B cell (primary cell): ENCODE data around the gene AUTS2. TPM values are rescaled to one million over a fixed set of nuclear protein-coding genes. Genes with fewer than 3 reads are reported as not detected.

Experiments used
- ATAC-seq: fragments of 200-7000 bp; cut with Tn5 transposase; one replicate; pipeline ENCODE4 v1.10.0; 2021; ENCODE audit warnings: low read depth, mild to moderate bottlenecking, moderate number of reproducible peaks, moderate library complexity
- CTCF ChIA-PET: fragments of 350-600 bp; sonication (Branson Sonifier 250); formaldehyde crosslinking; loops from one replicate; lab custom pipeline; 2021; ENCODE audit warnings: antibody characterized with exemption, inconsistent platforms; lab: Charles Lee
- POLR2A ChIA-PET: fragments of 350-600 bp; sonication (Branson Sonifier 250); formaldehyde crosslinking; loops from one replicate; lab custom pipeline; 2021; ENCODE audit warnings: antibody characterized with exemption; lab: Charles Lee
- DNase-seq: peaks from one replicate; pipeline ENCODE4 v3.0.0; 2013
- H2AFZ ChIP-seq: 2 replicates; pipeline ENCODE4 v1.6.1; 2012; ENCODE audit warnings: mild to moderate bottlenecking, low read depth, low read length; ENCODE audit not compliant: insufficient read depth, poor library complexity, severe bottlenecking
- H3K27ac ChIP-seq, 2 donors: 1 replicate in 1 of 2; 2 replicates in 1 of 2; pipeline ENCODE4 v1.5.1; 2012 to 2013; ENCODE audit warnings: low read length in 2 of 2, mild to moderate bottlenecking in 2 of 2, moderate library complexity in 1 of 2
- H3K27me3 ChIP-seq, 4 experiments: fragments of 200-600 bp in 1 of 4; sonication (generic) in 1 of 4; replicated peaks in 1 of 4; 1 replicate in 2 of 4; 2 replicates in 2 of 4; pipeline versions ENCODE4 v1.6.1 to v1.7.0; 2013 to 2016; ENCODE audit warnings: low read length in 3 of 4, mild to moderate bottlenecking in 2 of 4, mixed read lengths in 1 of 4, moderate library complexity in 1 of 4; ENCODE audit not compliant: insufficient read depth in 4 of 4, control insufficient read depth in 3 of 4; ENCODE audit errors: control extremely low read depth in 1 of 4
- H3K36me3 ChIP-seq, 2 experiments: replicated peaks in 1 of 2; 1 replicate in 1 of 2; 2 replicates in 1 of 2; pipeline versions ENCODE4 v1.6.1 to v1.7.1; 2013; ENCODE audit warnings: low read length in 1 of 2; ENCODE audit not compliant: insufficient read depth in 2 of 2, control insufficient read depth in 1 of 2; ENCODE audit errors: control extremely low read depth in 1 of 2, extremely low read depth in 1 of 2
- H3K4me1 ChIP-seq, 2 donors: fragments of 200-600 bp in 1 of 2; sonication (generic) in 1 of 2; 1 replicate in 1 of 2; 2 replicates in 1 of 2; pipeline versions ENCODE4 v1.5.1 to v1.6.1; 2013 to 2017; ENCODE audit warnings: low read length in 2 of 2; ENCODE audit not compliant: control insufficient read depth in 2 of 2, insufficient read depth in 2 of 2
- H3K4me2 ChIP-seq: replicated peaks from 2 replicates; pipeline ENCODE3; 2012; ENCODE audit warnings: mild to moderate bottlenecking, low read depth, low read length; ENCODE audit not compliant: poor library complexity, severe bottlenecking
- H3K4me3 ChIP-seq, 5 experiments: fragments of 200-600 bp in 1 of 5; sonication (generic) in 1 of 5; 1 replicate in 3 of 5; 2 replicates in 2 of 5; pipeline versions ENCODE4 v1.5.1 to v1.7.0; 2011 to 2016; ENCODE audit warnings: low read length in 4 of 5, mild to moderate bottlenecking in 4 of 5, low read depth in 2 of 5, control low read depth in 1 of 5, moderate library complexity in 1 of 5; ENCODE audit not compliant: insufficient read depth in 1 of 5; ENCODE audit errors: control extremely low read depth in 1 of 5, extremely low read depth in 1 of 5
- H3K79me2 ChIP-seq: fragments of 200-600 bp; sonication (generic); one replicate; pipeline ENCODE4 v1.6.0; 2016; ENCODE audit warnings: low read length; ENCODE audit not compliant: control insufficient read depth, insufficient read depth
- H3K9ac ChIP-seq: fragments of 200-600 bp; sonication (generic); 2 replicates; pipeline ENCODE4 v1.6.1; 2017; ENCODE audit warnings: mild to moderate bottlenecking, low read length, moderate library complexity
- H3K9me3 ChIP-seq, 3 donors: one replicate each; pipeline versions ENCODE4 v1.6.1 to v1.7.1; 2013; ENCODE audit warnings: low read length in 2 of 3; ENCODE audit not compliant: control insufficient read depth in 2 of 3, insufficient read depth in 1 of 3; ENCODE audit errors: control extremely low read depth in 1 of 3
- H4K20me1 ChIP-seq: 2 replicates; pipeline ENCODE4 v1.6.0; 2012; ENCODE audit warnings: mild to moderate bottlenecking, low read length; ENCODE audit not compliant: insufficient read depth, control insufficient read depth, poor library complexity, severe bottlenecking
- H3K27ac Mint-ChIP-seq: one replicate; pipeline ENCODE4 v1.8.0; 2021; ENCODE audit warnings: mixed read lengths
- H3K27me3 Mint-ChIP-seq: one replicate; pipeline ENCODE4 v1.8.0; 2021; ENCODE audit warnings: mixed read lengths
- H3K4me1 Mint-ChIP-seq: one replicate; pipeline ENCODE4 v1.8.0; 2021; ENCODE audit warnings: mixed read lengths
- H3K4me3 Mint-ChIP-seq: one replicate; pipeline ENCODE4 v1.8.0; 2021; ENCODE audit warnings: mixed read lengths
- H3K9me3 Mint-ChIP-seq: one replicate; pipeline ENCODE4 v1.8.0; 2022; ENCODE audit warnings: mixed read lengths; ENCODE audit not compliant: insufficient read depth
- CTCF ChIP-seq: fragments of 200-600 bp; IDR thresholded peaks from one replicate; pipeline ENCODE4 v1.8.0; 2022; ENCODE audit warnings: antibody characterized with exemption, mild to moderate bottlenecking
- EZH2 ChIP-seq: IDR thresholded peaks from 2 replicates; pipeline ENCODE4 v1.6.1; 2012; ENCODE audit warnings: borderline replicate concordance, low read depth, mild to moderate bottlenecking, moderate library complexity, low read length; ENCODE audit not compliant: insufficient read depth, poor library complexity, severe bottlenecking
- WGBS: methylation state at CpG from one replicate; pipeline ENCODE4 v1.1.5; 2013; ENCODE audit warnings: missing lambda C conversion rate; ENCODE audit not compliant: insufficient coverage; 5-methylcytosine and 5-hydroxymethylcytosine counted together
- intact Hi-C: fragments of 100-400 bp; cut with micrococcal nuclease; formaldehyde crosslinking; loops from one replicate; pipeline ENCODE4 v1.10.0; 2022
- polyA plus RNA-seq: library from polyadenylated mRNA; depleted of rRNA; stranded (reverse); fragments of >200 nt; gene quantifications from 2 replicates; pipeline ENCODE4 v1.2.3, GENCODE V29; 2012
- total RNA-seq, 2 donors: library from RNA; stranded (reverse); fragments of 120-200 nt in 1 of 2; gene quantifications; 1 replicate in 1 of 2; 2 replicates in 1 of 2; pipeline versions ENCODE4 v1.2.3 to v1.2.4, GENCODE V29; 2013 to 2022

AUTS2 gene
- total and polyA plus RNA-seq, 2 donors (not counting 1 experiment from before 2014, with no cell fraction given) = 22.3 to 35.0 TPM

- no peak for DNase-seq
- Mint-ChIP-seq H3K4me3 (no peak overlapping the region), H3K9me3 (no peaks in the 10 kb centered on the region), H3K27ac (no peak overlapping the region), H3K4me1 (peaks cover 4% of the 10 kb centered on the region), H3K27me3 (no peaks in the 10 kb centered on the region)
- no peaks in the 10 kb centered on the region for H3K27me3 ChIP-seq
- no peaks in the 10 kb centered on the region for H3K9me3 ChIP-seq
- no peak for TF ChIP-seq CTCF
- no peak for TF ChIP-seq EZH2
- H3K79me2 ChIP-seq = no peaks in the 10 kb centered on the region
- ChIA-PET CTCF (no interaction called here), POLR2A (no interaction called here)
- H3K4me3 ChIP-seq = no peak overlapping the region
- H4K20me1 ChIP-seq = no peaks in the 10 kb centered on the region
- no peak overlapping the region for H3K4me2 ChIP-seq
- intact Hi-C loops = no loop called here
- WGBS = 100% methylated on average over 1 of the region's 2 CpGs
- H3K36me3 ChIP-seq = no peaks in the 10 kb centered on the region
- no peak overlapping the region for H3K27ac ChIP-seq
- H2AFZ ChIP-seq = no peak overlapping the region
- H3K4me1 ChIP-seq = peaks cover 4 to 6% of the 10 kb centered on the region in 2 donors
- no peak overlapping the region for H3K9ac ChIP-seq
- ATAC-seq = no peak
Observed at GRCh38 chr7:70243443-70243842, 645.2 kb downstream of the AUTS2 start.

GRCh38 chr7:70257921-70258320 is 659.6 kb downstream of the AUTS2 start:
- no peak overlapping the region for H3K4me2 ChIP-seq
- H4K20me1 ChIP-seq = no peaks in the 10 kb centered on the region
- CTCF ChIA-PET = no interaction called here
- no peaks in the 10 kb centered on the region for H3K4me1 Mint-ChIP-seq
- no peak overlapping the region for H3K4me3 ChIP-seq
- ATAC-seq (no peak), DNase-seq (no peak)
- no peak overlapping the region for H3K27ac Mint-ChIP-seq
- no peak overlapping the region for H3K9ac ChIP-seq
- intact Hi-C loops = no loop called here
- H3K9me3 Mint-ChIP-seq = no peaks in the 10 kb centered on the region
- H3K27me3 Mint-ChIP-seq = no peaks in the 10 kb centered on the region
- no peak overlapping the region for H3K4me3 Mint-ChIP-seq
- H3K36me3 ChIP-seq = no peaks in the 10 kb centered on the region
- H3K79me2 ChIP-seq = no peaks in the 10 kb centered on the region
- H3K27ac ChIP-seq = no peak overlapping the region
- 100% methylated on average over 4 of the region's 4 CpGs for WGBS
- H3K27me3 ChIP-seq = no peaks in the 10 kb centered on the region
- no peak for TF ChIP-seq EZH2
- TF ChIP-seq CTCF = no peak
- no peak overlapping the region for H2AFZ ChIP-seq
- POLR2A ChIA-PET = no interaction called here
- H3K9me3 ChIP-seq = no peaks in the 10 kb centered on the region
- H3K4me1 ChIP-seq = no peaks in the 10 kb centered on the region
